ENCODE results near the gene PNLIPRP3. TPM values are rescaled to one million over a fixed set of nuclear protein-coding genes. Genes with fewer than 3 reads are reported as not detected.

Gene PNLIPRP3
- total and polyA plus RNA-seq, 2 donors (not counting 3 experiments of a cell fraction or from before 2014, with no cell fraction given) = not detected

GRCh38 chr10:116410351-116410750, 17.3 kb upstream of the PNLIPRP3 start:
- H3K36me3 ChIP-seq (ENCODE audit: control insufficient read depth in 2 of 2, extremely low read depth in 1 of 2, insufficient read depth in 2 of 2, low read length in 2 of 2) = no peaks in the 10 kb centered on the region
- H3K79me2 ChIP-seq (ENCODE audit: control insufficient read depth, insufficient read depth, low read length) = no peaks in the 10 kb centered on the region
- no peaks in the 10 kb centered on the region for H3K27me3 ChIP-seq (ENCODE audit: control insufficient read depth in 2 of 2, insufficient read depth in 2 of 2, low read length in 2 of 2)
- DNase-seq (ENCODE audit: low read depth, low spot score) (no peak), FAIRE-seq (no peak)
- H4K20me1 ChIP-seq (replicated peaks; ENCODE audit: control insufficient read depth, extremely low read depth, insufficient read depth, low read length) = no peaks in the 10 kb centered on the region
- POLR2A ChIA-PET = no interaction called here
- no peak overlapping the region for H3K9ac ChIP-seq (replicated peaks; ENCODE audit: extremely low read depth, insufficient read depth, low read length)
- intact Hi-C loops (cut with micrococcal nuclease) = no loop called here
- no peaks in the 10 kb centered on the region for H3K9me1 ChIP-seq (replicated peaks; ENCODE audit: control insufficient read depth, extremely low read depth, insufficient read depth, low read length)
- dilution Hi-C loops (cut with MboI; ENCODE audit: extremely low pct_ligation_motif_present, low sequenced_read_pairs) = no loop called here
- TF ChIP-seq JUN (IDR thresholded peaks at IDR 0.05; ENCODE audit: borderline replicate concordance, insufficient read depth, insufficient read length, low read depth) (no peak), POLR2AphosphoS5 (IDR thresholded peaks at IDR 0.05; ENCODE audit: insufficient read depth, low read depth, low read length) (no peak), GATA2 (IDR thresholded peaks at IDR 0.05; ENCODE audit: insufficient read depth, insufficient read length, low read depth, low read length) (no peak), EZH2 (IDR thresholded peaks at IDR 0.05; ENCODE audit: borderline replicate concordance, low read depth, low read length, severe bottlenecking) (no peak), MYC (IDR thresholded peaks at IDR 0.05; ENCODE audit: low read depth, low read length) (no peak), MAX (IDR thresholded peaks at IDR 0.05; ENCODE audit: insufficient read depth, insufficient read length) (no peak), CTCF (IDR thresholded peaks at IDR 0.05; ENCODE audit: extremely low read depth in 1 of 2, insufficient read depth in 1 of 2, low read depth in 1 of 2, low read length in 2 of 2) (no peak), FOS (IDR thresholded peaks at IDR 0.05; ENCODE audit: borderline replicate concordance, insufficient read depth, low read length) (no peak), POLR2A (IDR thresholded peaks at IDR 0.05; ENCODE audit: low read depth, low read length) (no peak)
- H3K4me3 ChIP-seq (replicated peaks in 1 of 3; ENCODE audit: insufficient read depth in 1 of 3, low read depth in 1 of 3, low read length in 3 of 3) = no peak overlapping the region
- no peak overlapping the region for H3K4me2 ChIP-seq (ENCODE audit: insufficient read depth, low read length)
- H2AFZ ChIP-seq (ENCODE audit: low read depth, low read length) = no peak overlapping the region
- no peaks in the 10 kb centered on the region for H3K9me3 ChIP-seq (replicated peaks; ENCODE audit: control insufficient read depth, insufficient read depth, low read length)
- BruUV-seq (replicated peaks) = no TSS peak
- H3K4me1 ChIP-seq (ENCODE audit: control insufficient read depth, extremely low read depth, insufficient read depth, low read length) = no peaks in the 10 kb centered on the region
- no peak overlapping the region for H3K27ac ChIP-seq (ENCODE audit: insufficient read depth, low read depth, low read length)
- CTCF ChIA-PET = no interaction called here

Measured in endothelial cell of umbilical vein (primary cell).